ENCODE data around the gene CACNA1D. TPM values are rescaled to one million over a fixed set of nuclear protein-coding genes. Genes with fewer than 3 reads are reported as not detected.

Gene CACNA1D
- total RNA-seq, 1 experiment from 2014 or later, result 1.1 TPM

DNA sequence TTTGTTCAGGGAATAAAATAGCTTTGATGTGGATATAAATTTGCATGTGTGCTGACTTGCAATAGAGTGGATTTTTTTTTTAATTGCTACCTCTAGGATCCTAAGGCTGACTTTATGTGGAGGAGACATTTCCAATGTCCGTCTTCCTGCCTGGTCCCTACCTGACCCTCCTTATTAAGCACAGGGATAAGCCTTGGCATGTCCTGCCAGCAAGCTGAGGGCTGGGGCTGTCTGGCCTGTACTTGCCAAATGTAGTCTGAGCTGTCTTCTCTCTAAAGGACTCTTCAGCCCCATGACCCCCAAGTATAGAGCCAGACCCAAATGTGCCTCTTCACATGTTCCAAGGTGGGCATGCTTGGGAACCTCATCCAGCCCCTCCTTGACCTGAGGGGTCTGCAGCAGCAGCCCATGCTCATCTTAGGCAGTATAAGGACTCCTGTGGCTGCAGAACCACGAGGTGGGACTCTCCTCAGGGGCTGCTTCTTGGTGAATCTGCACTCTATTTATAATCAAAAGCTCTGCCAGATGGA lies 88.8 kb downstream of the CACNA1D start:
- no peak overlapping the region for H3K9ac ChIP-seq (ENCODE audit: low read length)
- H3K27me3 ChIP-seq (ENCODE audit: insufficient read depth, low read length), result 0 out of 2 replicates have a peak, but pooled peaks cover 6% of the 10 kb centered on the region
- CTCF ChIA-PET, result no interaction called here
- H3K36me3 ChIP-seq (ENCODE audit: control insufficient read depth in 1 of 2, insufficient read depth in 2 of 2, low read length in 2 of 2), result no peaks in the 10 kb centered on the region
- no peaks in the 10 kb centered on the region for H3K79me2 ChIP-seq (ENCODE audit: insufficient read depth, low read length)
- H2AFZ ChIP-seq (ENCODE audit: low read depth, low read length, poor library complexity, severe bottlenecking), result no peak overlapping the region
- peaks cover 0 to 8% of the 10 kb centered on the region in 2 experiments; a peak in 1 of 4 replicates for H3K4me1 ChIP-seq (ENCODE audit: control insufficient read depth in 1 of 2, insufficient read depth in 2 of 2, low read length in 2 of 2)
- DNase-seq (ENCODE audit: low read depth, low spot score) (no peak), ATAC-seq (no peak)
- POLR2A ChIA-PET, result no interaction called here
- no TSS peak for BruUV-seq (replicated peaks)
- H3K4me2 ChIP-seq (ENCODE audit: low read length), result no peak overlapping the region
- H3K27ac ChIP-seq (ENCODE audit: low read depth, low read length), result no peak overlapping the region
- no peaks in the 10 kb centered on the region for H3K9me3 ChIP-seq (ENCODE audit: control insufficient read depth in 1 of 2, insufficient read depth in 1 of 2, low read depth in 1 of 2, low read length in 2 of 2)
- intact Hi-C loops (cut with micrococcal nuclease), result no loop called here
- H4K20me1 ChIP-seq (ENCODE audit: insufficient read depth), result no peaks in the 10 kb centered on the region
- no peaks in the 10 kb centered on the region for H3K9me2 ChIP-seq (ENCODE audit: insufficient read depth)
- RAD21 ChIA-PET (ENCODE audit: low non-redundant PET in 1 of 2, low total read pairs in 2 of 2, uncharacterized antibody in 2 of 2, unreplicated experiment in 2 of 2), result no interaction called here
- TF ChIP-seq ZNF274 (IDR thresholded peaks at IDR 0.05; ENCODE audit: low read depth, low read length), result no peak
- no peak overlapping the region for H3K4me3 ChIP-seq (replicated peaks in 1 of 2; ENCODE audit: low read depth in 1 of 2, low read length in 2 of 2)

GRCh38 chr3:53585049-53585448 lies 90.6 kb downstream of the CACNA1D start:
- Histone ChIP-seq H3K4me3 (replicated peaks in 1 of 2; ENCODE audit: low read depth in 1 of 2, low read length in 2 of 2) (no peak overlapping the region), H3K9me3 (ENCODE audit: control insufficient read depth in 1 of 2, insufficient read depth in 1 of 2, low read depth in 1 of 2, low read length in 2 of 2) (no peaks in the 10 kb centered on the region), H3K9me2 (ENCODE audit: insufficient read depth) (no peaks in the 10 kb centered on the region), H2AFZ (ENCODE audit: low read depth, low read length, poor library complexity, severe bottlenecking) (no peak overlapping the region), H3K27ac (ENCODE audit: low read depth, low read length) (no peak overlapping the region), H4K20me1 (ENCODE audit: insufficient read depth) (no peaks in the 10 kb centered on the region), H3K79me2 (ENCODE audit: insufficient read depth, low read length) (no peaks in the 10 kb centered on the region), H3K4me1 (ENCODE audit: control insufficient read depth in 1 of 2, insufficient read depth in 2 of 2, low read length in 2 of 2) (peaks cover 0 to 5% of the 10 kb centered on the region in 2 experiments; a peak in 1 of 4 replicates), H3K4me2 (ENCODE audit: low read length) (no peak overlapping the region), H3K9ac (ENCODE audit: low read length) (no peak overlapping the region), H3K36me3 (ENCODE audit: control insufficient read depth in 1 of 2, insufficient read depth in 2 of 2, low read length in 2 of 2) (no peaks in the 10 kb centered on the region), H3K27me3 (ENCODE audit: insufficient read depth, low read length) (0 out of 2 replicates have a peak, but pooled peaks cover 6% of the 10 kb centered on the region)
- ChIA-PET POLR2A (no interaction called here), RAD21 (ENCODE audit: low non-redundant PET in 1 of 2, low total read pairs in 2 of 2, uncharacterized antibody in 2 of 2, unreplicated experiment in 2 of 2) (no interaction called here), CTCF (no interaction called here)
- intact Hi-C loops (cut with micrococcal nuclease), result no loop called here
- DNase-seq (ENCODE audit: low read depth, low spot score) (no peak), ATAC-seq (no peak)
- BruUV-seq (replicated peaks), result no TSS peak
- TF ChIP-seq, protein P1, sequence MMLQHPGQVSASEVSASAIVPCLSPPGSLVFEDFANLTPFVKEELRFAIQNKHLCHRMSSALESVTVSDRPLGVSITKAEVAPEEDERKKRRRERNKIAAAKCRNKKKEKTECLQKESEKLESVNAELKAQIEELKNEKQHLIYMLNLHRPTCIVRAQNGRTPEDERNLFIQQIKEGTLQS (IDR thresholded peaks at IDR 0.05), result no peak
- TF ChIP-seq FOSL1 (IDR thresholded peaks at IDR 0.05; ENCODE audit: low read depth) (no peak), EZH2phosphoT487 (IDR thresholded peaks at IDR 0.05; ENCODE audit: borderline replicate concordance) (no peak), EGR1 (IDR thresholded peaks at IDR 0.05; ENCODE audit: low read depth) (no peak), SIN3A (IDR thresholded peaks at IDR 0.05; ENCODE audit: low read depth) (no peak), POLR2AphosphoS5 (IDR thresholded peaks at IDR 0.05; ENCODE audit: low read depth, low read length) (no peak), RAD21 (IDR thresholded peaks at IDR 0.05; ENCODE audit: low read depth) (no peak), CEBPB (IDR thresholded peaks at IDR 0.05; ENCODE audit: low read depth) (no peak), SP1 (IDR thresholded peaks at IDR 0.05; ENCODE audit: low read depth) (no peak), TCF7L2 (IDR thresholded peaks at IDR 0.05; ENCODE audit: borderline replicate concordance, extremely low read depth, insufficient read depth, insufficient read length) (no peak), ELF1 (IDR thresholded peaks at IDR 0.05; ENCODE audit: borderline replicate concordance, low read depth) (no peak), YY1 (IDR thresholded peaks at IDR 0.05; ENCODE audit: extremely low read depth, insufficient replicate concordance, low read depth, low read length) (no peak), EZH2 (IDR thresholded peaks at IDR 0.05) (no peak), ZFX (IDR thresholded peaks at IDR 0.05) (no peak), SRF (IDR thresholded peaks at IDR 0.05; ENCODE audit: low read depth) (no peak)
- TF ChIP-seq, protein P2, sequence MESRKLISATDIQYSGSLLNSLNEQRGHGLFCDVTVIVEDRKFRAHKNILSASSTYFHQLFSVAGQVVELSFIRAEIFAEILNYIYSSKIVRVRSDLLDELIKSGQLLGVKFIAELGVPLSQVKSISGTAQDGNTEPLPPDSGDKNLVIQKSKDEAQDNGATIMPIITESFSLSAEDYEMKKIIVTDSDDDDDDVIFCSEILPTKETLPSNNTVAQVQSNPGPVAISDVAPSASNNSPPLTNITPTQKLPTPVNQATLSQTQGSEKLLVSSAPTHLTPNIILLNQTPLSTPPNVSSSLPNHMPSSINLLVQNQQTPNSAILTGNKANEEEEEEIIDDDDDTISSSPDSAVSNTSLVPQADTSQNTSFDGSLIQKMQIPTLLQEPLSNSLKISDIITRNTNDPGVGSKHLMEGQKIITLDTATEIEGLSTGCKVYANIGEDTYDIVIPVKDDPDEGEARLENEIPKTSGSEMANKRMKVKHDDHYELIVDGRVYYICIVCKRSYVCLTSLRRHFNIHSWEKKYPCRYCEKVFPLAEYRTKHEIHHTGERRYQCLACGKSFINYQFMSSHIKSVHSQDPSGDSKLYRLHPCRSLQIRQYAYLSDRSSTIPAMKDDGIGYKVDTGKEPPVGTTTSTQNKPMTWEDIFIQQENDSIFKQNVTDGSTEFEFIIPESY (IDR thresholded peaks at IDR 0.05; ENCODE audit: extremely low read depth, insufficient replicate concordance, low read length), result no peak

Data from HCT116 (cell line).